ENCODE data around the gene G6PC2. TPM values are rescaled to one million over a fixed set of nuclear protein-coding genes. Genes with fewer than 3 reads are reported as not detected.

The G6PC2 gene
- total RNA-seq, 1 donor from 2014 or later = not detected

DNA sequence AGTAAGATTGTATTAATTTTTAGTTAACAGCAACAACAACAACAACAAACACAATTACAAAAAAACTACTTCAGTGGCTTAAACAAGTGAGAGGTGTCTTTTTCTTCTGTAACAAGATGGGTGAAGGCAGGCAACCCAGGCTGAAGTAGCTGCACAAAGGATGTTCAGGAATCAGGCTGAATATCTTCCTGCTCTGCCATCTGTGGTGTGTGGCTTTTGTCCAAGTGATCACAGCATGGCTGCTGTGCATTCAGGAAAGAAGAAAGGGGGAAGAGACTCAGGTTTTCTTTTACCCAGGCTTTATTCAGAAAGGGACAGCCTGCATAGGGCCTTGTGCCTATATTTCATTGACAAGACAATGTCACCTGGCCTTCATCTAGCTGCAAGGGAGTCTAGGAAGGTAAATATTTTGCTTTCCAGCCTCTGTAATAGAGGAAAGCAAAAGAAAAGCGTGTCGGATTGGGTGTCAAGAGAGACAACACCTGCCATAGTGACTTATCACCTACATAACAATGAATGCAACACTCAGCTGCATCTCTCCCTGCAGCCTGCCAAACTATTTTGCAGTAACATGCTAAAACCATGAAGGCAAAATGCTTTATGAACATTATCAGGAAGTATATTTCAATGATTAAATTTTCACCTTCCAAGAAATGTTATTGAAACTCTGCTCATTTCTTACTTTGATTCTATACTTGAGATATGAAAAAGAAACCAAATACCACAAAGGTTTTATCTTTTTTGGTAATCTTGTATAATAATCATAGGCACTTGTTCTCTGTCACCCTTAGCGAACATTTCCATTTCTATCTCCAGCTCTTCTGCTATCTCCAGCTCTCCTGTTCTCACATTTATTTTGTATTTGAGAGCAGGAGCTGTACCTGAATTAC, 14.6 kb downstream of the G6PC2 start:
- intact Hi-C loops (cut with DNase I) = loop anchor here (10.0 kb wide), 1 partner anchor 571 kb away; no protein-coding TSS in a partner anchor
- no peak for TF ChIP-seq CTCF (IDR thresholded peaks at IDR 0.05)
- H3K27ac ChIP-seq = no peak overlapping the region
- no peak overlapping the region for H3K4me3 ChIP-seq
- H3K9me3 ChIP-seq = no peaks in the 10 kb centered on the region
- no peaks in the 10 kb centered on the region for H3K36me3 ChIP-seq
- no peaks in the 10 kb centered on the region for H3K4me1 ChIP-seq
- no peaks in the 10 kb centered on the region for H3K27me3 ChIP-seq
- no peak for DNase-seq (ENCODE audit: low spot score in 2 of 2)

- intact Hi-C loops (cut with DNase I) = loop anchor here (10.0 kb wide), 1 partner anchor 572 kb away; no protein-coding TSS in a partner anchor
- H3K4me1 ChIP-seq = no peaks in the 10 kb centered on the region
- no peak for DNase-seq (ENCODE audit: low spot score in 2 of 2)
- H3K27ac ChIP-seq = no peak overlapping the region
- H3K9me3 ChIP-seq = no peaks in the 10 kb centered on the region
- no peak overlapping the region for H3K4me3 ChIP-seq
- H3K27me3 ChIP-seq = no peaks in the 10 kb centered on the region
- H3K36me3 ChIP-seq = no peaks in the 10 kb centered on the region
- TF ChIP-seq CTCF (IDR thresholded peaks at IDR 0.05) = no peak
Observed at GRCh38 chr2:168916331-168916675, 15.2 kb downstream of the G6PC2 start.

DNA sequence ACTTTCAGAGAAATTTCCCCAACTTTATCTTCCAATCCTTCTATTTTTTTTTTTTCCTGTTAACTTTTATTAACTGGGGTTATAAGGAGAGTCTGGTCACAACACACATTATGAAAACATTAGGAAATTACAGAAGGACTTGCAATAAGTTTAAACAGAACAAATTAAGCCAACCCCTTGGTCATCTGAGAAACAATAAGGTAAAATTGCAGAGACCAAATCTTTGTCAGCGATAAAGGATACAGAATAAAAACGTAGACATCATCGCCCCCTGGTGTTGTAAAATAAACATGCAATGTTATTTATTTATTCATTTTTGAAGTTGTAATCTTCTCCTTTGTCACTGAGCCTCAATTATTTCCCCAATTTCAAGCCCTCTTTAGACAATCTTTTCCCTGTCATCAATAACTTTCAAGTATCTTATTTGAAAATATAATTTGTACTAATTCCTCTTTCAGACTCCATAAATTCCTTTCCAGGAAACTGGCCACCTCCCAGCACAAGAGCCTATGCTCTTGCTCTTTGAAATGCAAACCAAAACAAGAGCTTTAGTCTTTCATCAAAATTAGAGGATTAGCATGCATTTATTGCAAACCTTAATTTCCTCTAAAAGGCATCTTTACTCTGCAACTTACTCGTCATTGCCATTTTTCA, 19.5 kb downstream of the G6PC2 start:
- Histone ChIP-seq H3K4me1 (no peaks in the 10 kb centered on the region), H3K36me3 (no peaks in the 10 kb centered on the region), H3K27ac (no peak overlapping the region), H3K4me3 (no peak overlapping the region), H3K27me3 (no peaks in the 10 kb centered on the region), H3K9me3 (no peaks in the 10 kb centered on the region)
- DNase-seq (ENCODE audit: low spot score in 2 of 2) = no peak
- intact Hi-C loops (cut with DNase I) = no loop called here
- peak; percentile 22 to 33 (median 28) for TF ChIP-seq CTCF (IDR thresholded peaks at IDR 0.05)

- no peak for DNase-seq (ENCODE audit: low spot score in 2 of 2)
- H3K27me3 ChIP-seq = no peaks in the 10 kb centered on the region
- no peaks in the 10 kb centered on the region for H3K4me1 ChIP-seq
- TF ChIP-seq CTCF (IDR thresholded peaks at IDR 0.05) = no peak
- no peaks in the 10 kb centered on the region for H3K36me3 ChIP-seq
- H3K4me3 ChIP-seq = no peak overlapping the region
- intact Hi-C loops (cut with DNase I) = no loop called here
- H3K9me3 ChIP-seq = no peaks in the 10 kb centered on the region
- no peak overlapping the region for H3K27ac ChIP-seq
Observed at GRCh38 chr2:168926621-168927386, 25.7 kb downstream of the G6PC2 start.

DNA sequence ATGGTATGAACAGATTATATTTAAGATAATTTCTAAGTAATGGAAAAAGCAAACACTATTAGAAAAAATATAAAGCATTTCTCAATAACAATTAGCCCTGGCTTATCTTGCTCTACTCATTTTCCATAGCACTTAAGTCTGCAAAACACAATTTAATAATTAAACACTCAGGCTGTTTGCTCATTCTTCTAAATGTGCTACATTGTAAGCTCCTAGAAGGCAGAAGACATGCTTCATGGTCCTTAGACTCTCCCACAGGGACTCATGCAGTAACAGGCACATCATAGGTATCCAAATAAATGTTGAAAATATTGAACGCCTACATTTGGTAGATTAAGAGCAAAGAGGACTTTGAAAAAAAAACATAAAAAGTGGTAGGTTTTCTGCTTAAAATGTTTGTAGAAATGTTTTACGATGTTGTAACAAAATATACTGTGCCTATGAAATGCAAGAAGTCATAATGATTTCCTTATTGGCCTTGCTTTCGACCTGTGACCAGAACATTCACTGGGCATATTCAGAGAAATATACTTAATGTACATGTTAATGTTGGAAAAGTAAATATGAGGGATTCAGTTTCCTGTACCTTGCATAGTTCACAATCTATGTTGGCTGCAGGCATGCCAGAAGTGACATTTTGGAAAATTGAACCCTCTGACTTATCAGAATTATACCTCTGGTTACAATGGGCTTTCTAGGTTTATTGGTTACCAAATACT, 27.2 kb downstream of the G6PC2 start:
- H3K27me3 ChIP-seq = no peaks in the 10 kb centered on the region
- H3K4me3 ChIP-seq = no peak overlapping the region
- no peak overlapping the region for H3K27ac ChIP-seq
- H3K36me3 ChIP-seq = no peaks in the 10 kb centered on the region
- no peaks in the 10 kb centered on the region for H3K4me1 ChIP-seq
- TF ChIP-seq CTCF (IDR thresholded peaks at IDR 0.05) = no peak
- intact Hi-C loops (cut with DNase I) = no loop called here
- no peak for DNase-seq (ENCODE audit: low spot score in 2 of 2)
- H3K9me3 ChIP-seq = no peaks in the 10 kb centered on the region

Measured in ascending aorta (tissue), 2 donors.